ENCODE measurements around the gene SLC52A1.
"Not testable (repeated sequence)": the region's sequence is repeated elsewhere in the genome, so short reads cannot be mapped to it uniquely, and the experiment has no call there.

The SLC52A1 gene

DNA sequence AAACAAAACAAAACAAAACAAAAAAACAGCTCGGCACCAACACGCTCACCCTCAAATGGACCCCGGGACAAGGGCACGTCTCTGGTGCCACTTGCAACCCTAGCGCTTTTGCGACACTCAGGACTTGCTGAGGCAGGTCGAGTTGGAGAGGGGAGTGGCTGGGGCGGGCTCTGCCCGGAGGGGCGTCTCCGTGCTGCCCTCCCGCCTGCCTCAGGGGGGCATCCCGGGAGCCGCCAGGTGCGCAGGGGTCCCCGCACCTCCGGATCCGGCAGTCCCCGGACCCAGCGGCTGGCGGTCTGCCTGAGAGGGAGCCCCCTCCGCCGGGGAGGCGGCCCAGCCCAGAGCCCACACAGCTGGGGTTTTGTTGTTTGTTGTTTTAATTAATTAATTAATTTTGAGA lies at the start of gene SLC52A1:
SLC52A1 (minus strand) TSS at position 112 of the 400 bp plus-strand sequence. CDS start 820 bp downstream, outside the sequence.
- Mint-ChIP-seq H3K27me3 (no peaks in the 10 kb centered on the region), H3K36me3 (ENCODE audit: insufficient read depth) (peaks cover 3% of the 10 kb centered on the region), H3K4me3 (peak within 1 kb of the TSS; percentile 25), H3K27ac (ENCODE audit: low read depth) (peak within 1 kb of the TSS; percentile 41), H3K4me1 (peaks cover 28% of the 10 kb centered on the region), H3K9me3 (no peaks in the 10 kb centered on the region)
- no peak for DNase-seq (ENCODE audit: low spot score in 2 of 2)
- no peak for ATAC-seq (replicated peaks; ENCODE audit: extremely low read depth, poor library complexity, severe bottlenecking)

DNA sequence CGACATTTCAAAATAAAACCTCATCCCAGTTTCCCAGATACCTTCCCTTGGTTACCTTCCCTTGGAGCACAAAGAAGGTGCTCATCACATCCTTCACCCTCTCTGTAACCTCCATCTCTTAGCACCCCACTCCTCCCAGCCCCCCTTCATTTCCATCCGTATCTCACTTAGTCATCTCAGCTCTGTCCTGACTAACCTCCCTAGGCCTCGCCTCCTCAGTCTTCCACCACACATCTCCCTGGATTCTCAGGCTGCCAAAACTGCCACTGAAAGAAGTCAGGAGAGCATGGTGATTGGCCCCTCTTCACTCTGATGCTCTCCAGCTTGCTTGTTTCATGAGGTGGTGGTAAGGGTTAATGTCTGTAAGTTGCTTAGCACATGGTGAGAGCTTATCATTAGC lies 45.4 kb upstream of the SLC52A1 start:
- H3K4me1 Mint-ChIP-seq = peaks cover 34% of the 10 kb centered on the region
- H3K9me3 Mint-ChIP-seq = no peaks in the 10 kb centered on the region
- no peak overlapping the region for H3K27ac Mint-ChIP-seq (ENCODE audit: low read depth)
- peak overlapping the region; percentile 13 for H3K4me3 Mint-ChIP-seq
- H3K27me3 Mint-ChIP-seq = no peaks in the 10 kb centered on the region
- DNase-seq (ENCODE audit: low spot score in 2 of 2) = no peak
- peaks cover 18% of the 10 kb centered on the region for H3K36me3 Mint-ChIP-seq (ENCODE audit: insufficient read depth)
- ATAC-seq (replicated peaks; ENCODE audit: extremely low read depth, poor library complexity, severe bottlenecking) = no peak

DNA sequence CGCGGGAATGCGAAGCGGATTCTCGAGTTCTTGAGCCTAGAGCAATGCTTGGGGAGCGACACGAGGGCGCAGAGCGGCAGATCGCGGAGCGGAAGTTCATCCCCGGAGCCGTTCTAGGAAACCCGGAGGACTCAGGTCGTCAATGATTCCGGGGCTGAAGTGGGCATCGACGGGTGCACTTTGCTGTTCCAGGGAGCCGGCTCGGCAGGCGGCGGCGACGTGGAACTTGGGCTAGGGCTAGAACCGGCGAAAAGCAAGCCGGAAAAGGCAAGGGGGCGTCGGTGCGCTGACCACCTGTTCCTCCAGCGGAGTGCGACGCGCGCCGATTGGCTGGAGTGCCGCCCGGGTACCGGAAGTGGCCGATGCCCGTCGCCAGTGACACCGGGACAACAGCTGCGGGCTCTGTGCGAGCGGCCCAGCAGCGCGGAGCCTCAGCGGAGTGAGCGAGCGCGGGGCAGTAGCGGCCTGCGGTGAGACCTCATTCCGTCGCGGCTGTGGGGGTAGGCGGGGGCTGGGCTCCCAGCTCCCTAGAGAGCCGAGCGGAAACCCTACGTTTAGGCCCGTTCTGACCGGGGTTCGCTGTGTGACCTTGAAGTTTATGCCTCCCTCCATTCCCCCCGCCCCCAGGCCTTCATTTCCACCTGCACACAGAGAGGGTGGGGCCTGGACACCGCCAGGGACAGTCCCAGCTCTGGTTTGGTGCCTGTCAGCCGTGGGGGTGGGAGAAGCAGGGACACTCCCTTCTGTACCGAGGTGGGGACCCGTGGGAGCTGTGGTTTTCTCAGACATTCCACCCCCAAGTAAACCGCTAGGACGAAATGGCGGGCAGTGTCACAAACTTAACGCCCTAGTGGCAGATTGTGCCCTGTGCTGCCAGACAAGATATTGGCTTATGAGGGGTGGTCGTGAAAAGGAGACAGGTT lies 43.1 kb upstream of the SLC52A1 start, which contains the start of gene ZFP3:
ZFP3 (plus strand) TSS at position 362 of the 923 bp plus-strand sequence. CDS start 13,038 bp downstream, outside the sequence.
- H3K36me3 Mint-ChIP-seq (ENCODE audit: insufficient read depth) = peaks cover 15% of the 10 kb centered on the region

DNA sequence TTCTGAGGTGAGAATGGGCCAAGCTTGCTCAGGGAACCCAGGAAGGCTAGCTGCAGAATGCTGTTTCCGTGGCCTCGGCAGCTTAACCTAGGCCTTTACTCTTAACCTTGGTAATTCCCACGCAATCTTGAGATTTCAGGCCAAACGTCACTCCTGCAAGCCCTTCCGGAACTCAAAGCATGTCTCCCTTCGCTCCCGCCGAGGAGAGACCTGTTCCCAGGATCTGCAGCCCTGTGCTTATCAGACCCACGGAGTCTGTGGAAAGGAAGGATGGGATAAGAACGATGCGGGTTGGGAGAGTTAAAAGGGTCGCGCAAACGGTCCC lies 42.5 kb upstream of the SLC52A1 start:
- no peak for DNase-seq (ENCODE audit: low spot score in 2 of 2)
- ATAC-seq (replicated peaks; ENCODE audit: extremely low read depth, poor library complexity, severe bottlenecking) = no peak
- peak overlapping the region; percentile 93 for H3K4me3 Mint-ChIP-seq

More for the DNA sequence above, 43.1 kb upstream of the SLC52A1 start, which contains the start of gene ZFP3:
- H3K27me3 Mint-ChIP-seq = no peaks in the 10 kb centered on the region
- H3K9me3 Mint-ChIP-seq = no peaks in the 10 kb centered on the region
- ATAC-seq (replicated peaks; ENCODE audit: extremely low read depth, poor library complexity, severe bottlenecking) = peak; percentile 73
- peak; percentile 49 to 55 for DNase-seq (ENCODE audit: low spot score in 2 of 2)
- H3K4me3 Mint-ChIP-seq = peak within 1 kb of the TSS; percentile 93
- peak within 1 kb of the TSS; percentile 92 for H3K27ac Mint-ChIP-seq (ENCODE audit: low read depth)
- peaks cover 27% of the 10 kb centered on the region for H3K4me1 Mint-ChIP-seq

DNA sequence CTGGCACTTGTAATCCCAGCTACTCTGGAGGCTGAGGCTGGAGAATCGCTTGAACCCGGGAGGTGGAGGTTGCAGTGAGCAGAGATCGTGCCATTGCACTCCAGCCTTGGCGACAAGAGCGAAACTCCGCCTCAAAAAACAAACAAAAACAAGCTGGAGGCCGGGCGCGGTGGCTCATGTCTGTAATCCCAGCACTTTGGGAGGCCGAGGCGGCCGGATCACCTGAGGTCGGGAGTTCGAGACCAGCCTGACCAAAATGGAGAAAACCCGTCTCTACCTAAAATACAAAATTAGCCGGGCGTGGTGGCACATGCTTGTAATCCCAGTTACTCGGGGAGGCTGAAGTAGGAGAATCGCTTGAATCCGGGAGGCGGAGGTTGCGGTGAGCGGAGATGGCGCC lies 42.0 kb upstream of the SLC52A1 start:
- DNase-seq (ENCODE audit: low spot score in 2 of 2); H3K9me3 Mint-ChIP-seq; ATAC-seq (replicated peaks; ENCODE audit: extremely low read depth, poor library complexity, severe bottlenecking); H3K27me3 Mint-ChIP-seq: not testable (repeated sequence)
- peaks cover 15% of the 10 kb centered on the region for H3K36me3 Mint-ChIP-seq (ENCODE audit: insufficient read depth)
- peaks cover 27% of the 10 kb centered on the region for H3K4me1 Mint-ChIP-seq
- H3K27ac Mint-ChIP-seq (ENCODE audit: low read depth) = peak overlapping the region; percentile 92
- peak overlapping the region; percentile 93 for H3K4me3 Mint-ChIP-seq

More for the DNA sequence above, 42.5 kb upstream of the SLC52A1 start:
- Mint-ChIP-seq H3K36me3 (ENCODE audit: insufficient read depth) (peaks cover 15% of the 10 kb centered on the region), H3K4me1 (peaks cover 27% of the 10 kb centered on the region), H3K27ac (ENCODE audit: low read depth) (peak overlapping the region; percentile 92), H3K9me3 (no peaks in the 10 kb centered on the region), H3K27me3 (no peaks in the 10 kb centered on the region)

DNA sequence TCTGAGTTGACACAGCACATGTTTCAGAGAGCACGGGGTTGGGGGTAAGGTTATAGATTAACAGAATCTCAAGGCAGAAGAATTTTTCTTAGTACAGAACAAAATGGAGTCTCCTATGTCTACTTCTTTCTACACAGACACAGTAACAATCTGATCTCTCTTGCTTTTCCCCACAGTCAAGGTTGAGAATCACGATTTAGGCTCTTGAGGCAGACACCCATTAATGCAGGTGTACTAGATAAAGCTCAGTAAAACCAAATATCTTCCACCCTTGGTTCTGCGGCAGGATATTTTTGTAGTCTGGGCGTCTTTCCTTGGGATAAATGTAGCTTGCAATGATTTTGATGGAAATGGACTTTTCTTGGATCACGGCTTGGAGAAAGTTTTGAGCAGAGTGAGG lies 40.2 kb upstream of the SLC52A1 start:
- H3K27ac Mint-ChIP-seq (ENCODE audit: low read depth); H3K4me3 Mint-ChIP-seq; ATAC-seq (replicated peaks; ENCODE audit: extremely low read depth, poor library complexity, severe bottlenecking); H3K9me3 Mint-ChIP-seq; H3K36me3 Mint-ChIP-seq (ENCODE audit: insufficient read depth); H3K27me3 Mint-ChIP-seq; DNase-seq (ENCODE audit: low spot score in 2 of 2): not testable (repeated sequence)
- H3K4me1 Mint-ChIP-seq = peaks cover 20% of the 10 kb centered on the region

DNA sequence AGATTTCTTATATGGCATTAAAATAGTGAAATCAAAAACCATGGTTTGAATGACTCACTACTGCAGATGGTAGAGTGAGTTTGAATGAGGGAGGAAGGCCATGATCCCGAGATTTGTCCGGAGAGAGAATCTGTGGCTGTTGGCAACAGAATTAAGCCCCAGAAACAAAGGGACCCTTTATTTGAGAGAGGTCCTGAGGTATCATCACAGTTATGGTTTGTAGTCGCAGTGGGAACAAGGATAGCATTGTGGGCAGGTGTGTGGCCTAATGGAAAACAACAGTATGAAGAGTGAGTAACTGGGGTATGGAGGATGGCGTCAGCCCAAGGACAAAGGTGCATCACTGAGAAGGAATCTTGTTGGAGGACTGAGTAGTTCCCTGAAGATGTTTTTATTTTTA lies 34.5 kb upstream of the SLC52A1 start:
- Mint-ChIP-seq H3K4me3 (no peak overlapping the region), H3K27ac (ENCODE audit: low read depth) (no peak overlapping the region), H3K9me3 (no peaks in the 10 kb centered on the region), H3K27me3 (no peaks in the 10 kb centered on the region), H3K36me3 (ENCODE audit: insufficient read depth) (peaks cover 2% of the 10 kb centered on the region), H3K4me1 (no peaks in the 10 kb centered on the region)
- ATAC-seq (replicated peaks; ENCODE audit: extremely low read depth, poor library complexity, severe bottlenecking) (no peak), DNase-seq (ENCODE audit: low spot score in 2 of 2) (no peak)

DNA sequence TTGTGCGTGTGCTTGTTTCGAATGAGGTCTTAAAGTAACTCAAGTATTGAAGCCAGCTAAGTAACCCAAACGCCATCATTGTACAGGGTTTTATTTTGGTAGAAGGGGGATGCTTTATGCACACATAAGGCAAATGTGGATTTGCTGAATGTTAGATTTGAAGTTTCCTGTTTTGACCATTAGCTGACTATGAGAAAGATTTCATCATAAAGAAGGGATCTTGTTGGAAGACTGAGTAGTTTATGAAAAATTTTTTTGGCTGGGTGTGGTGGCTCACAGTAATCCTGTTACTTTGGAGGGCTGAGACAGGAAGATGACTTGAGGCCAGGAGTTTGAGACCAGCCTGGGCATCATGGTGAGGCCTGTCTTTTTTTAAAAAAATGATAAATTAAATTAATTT lies 33.0 kb upstream of the SLC52A1 start:
- no peaks in the 10 kb centered on the region for H3K9me3 Mint-ChIP-seq
- no peaks in the 10 kb centered on the region for H3K4me1 Mint-ChIP-seq
- no peaks in the 10 kb centered on the region for H3K27me3 Mint-ChIP-seq
- peaks cover 2% of the 10 kb centered on the region for H3K36me3 Mint-ChIP-seq (ENCODE audit: insufficient read depth)
- no peak overlapping the region for H3K4me3 Mint-ChIP-seq
- no peak for DNase-seq (ENCODE audit: low spot score in 2 of 2)
- ATAC-seq (replicated peaks; ENCODE audit: extremely low read depth, poor library complexity, severe bottlenecking) = no peak
- no peak overlapping the region for H3K27ac Mint-ChIP-seq (ENCODE audit: low read depth)

DNA sequence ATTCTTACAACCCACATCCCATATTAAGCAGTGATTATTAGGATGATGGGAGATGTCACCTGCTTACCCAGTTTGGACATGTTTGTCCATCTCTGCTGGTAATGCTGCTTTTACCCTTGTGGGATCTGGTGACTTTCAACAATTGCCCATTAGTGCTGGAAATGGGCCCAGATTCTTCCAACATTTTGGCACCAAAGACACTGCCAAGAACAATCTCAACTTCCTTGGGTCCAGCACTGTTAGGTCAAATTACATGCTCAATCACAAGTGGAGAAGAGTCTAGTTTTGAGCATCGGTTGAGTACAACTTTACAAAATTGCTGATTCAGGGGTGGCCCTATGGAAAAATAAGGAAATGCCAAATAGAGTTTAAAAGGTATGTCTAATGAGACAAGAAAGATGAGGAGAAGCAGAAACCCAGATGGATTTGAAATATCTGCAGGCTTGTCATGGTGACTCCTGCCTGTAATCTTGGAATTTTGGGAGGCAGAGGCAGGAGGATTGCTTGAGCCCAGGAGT lies 30.1 kb upstream of the SLC52A1 start:
- ATAC-seq (replicated peaks; ENCODE audit: extremely low read depth, poor library complexity, severe bottlenecking) (no peak), DNase-seq (ENCODE audit: low spot score in 2 of 2) (no peak)
- H3K9me3 Mint-ChIP-seq = no peaks in the 10 kb centered on the region
- H3K4me3 Mint-ChIP-seq = no peak overlapping the region
- H3K4me1 Mint-ChIP-seq = no peaks in the 10 kb centered on the region
- no peaks in the 10 kb centered on the region for H3K27me3 Mint-ChIP-seq
- H3K36me3 Mint-ChIP-seq (ENCODE audit: insufficient read depth) = no peaks in the 10 kb centered on the region
- no peak overlapping the region for H3K27ac Mint-ChIP-seq (ENCODE audit: low read depth)

DNA sequence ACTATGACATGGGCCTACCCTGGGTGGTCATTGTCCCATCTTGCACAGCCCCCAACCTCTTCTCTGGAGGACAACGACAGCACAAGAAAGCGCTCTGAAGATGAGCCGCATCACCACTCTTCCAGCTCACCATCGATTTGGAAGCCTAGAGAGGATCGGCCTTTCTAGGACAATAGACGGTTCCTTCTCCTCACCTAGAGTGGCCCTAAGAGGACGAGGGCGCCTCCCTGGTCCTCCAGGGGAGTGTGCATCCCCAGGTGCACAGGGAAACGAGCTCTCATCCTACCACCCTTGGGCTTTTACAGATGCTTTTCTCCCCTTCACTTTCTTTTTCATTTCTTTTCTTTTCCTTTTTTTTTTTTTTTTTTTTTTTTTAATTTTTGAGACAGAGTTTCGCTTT lies 20.3 kb upstream of the SLC52A1 start:
- DNase-seq (ENCODE audit: low spot score in 2 of 2) = no peak
- no peak overlapping the region for H3K4me3 Mint-ChIP-seq
- no peak for ATAC-seq (replicated peaks; ENCODE audit: extremely low read depth, poor library complexity, severe bottlenecking)
- H3K4me1 Mint-ChIP-seq = peaks cover under 1% of the 10 kb centered on the region
- no peaks in the 10 kb centered on the region for H3K27me3 Mint-ChIP-seq
- H3K27ac Mint-ChIP-seq (ENCODE audit: low read depth) = no peak overlapping the region
- peaks cover 1% of the 10 kb centered on the region for H3K36me3 Mint-ChIP-seq (ENCODE audit: insufficient read depth)
- no peaks in the 10 kb centered on the region for H3K9me3 Mint-ChIP-seq

DNA sequence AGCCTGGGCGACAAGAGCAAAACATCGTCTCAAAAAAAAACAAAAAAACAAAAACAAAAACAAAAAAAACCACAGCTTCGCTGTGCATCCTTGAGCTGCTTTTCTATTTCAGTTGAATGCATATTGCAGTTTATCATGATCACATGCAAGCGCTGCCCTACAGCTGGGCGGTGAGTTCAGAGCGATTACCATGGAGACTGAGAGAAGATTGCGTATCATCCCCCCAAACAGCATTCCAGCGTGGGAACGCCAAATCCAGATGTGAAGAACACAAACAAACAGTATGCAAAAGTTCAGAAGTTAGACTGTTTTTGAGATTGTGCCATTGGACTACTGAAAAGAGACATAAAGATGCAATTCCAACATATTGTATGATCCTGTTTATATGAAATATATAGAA lies 15.1 kb upstream of the SLC52A1 start:
- Mint-ChIP-seq H3K36me3 (ENCODE audit: insufficient read depth) (peaks cover 5% of the 10 kb centered on the region), H3K4me1 (peaks cover 26% of the 10 kb centered on the region), H3K4me3 (no peak overlapping the region), H3K27ac (ENCODE audit: low read depth) (peak overlapping the region; percentile 97), H3K27me3 (no peaks in the 10 kb centered on the region), H3K9me3 (no peaks in the 10 kb centered on the region)
- ATAC-seq (replicated peaks; ENCODE audit: extremely low read depth, poor library complexity, severe bottlenecking) (no peak), DNase-seq (ENCODE audit: low spot score in 2 of 2) (no peak)

DNA sequence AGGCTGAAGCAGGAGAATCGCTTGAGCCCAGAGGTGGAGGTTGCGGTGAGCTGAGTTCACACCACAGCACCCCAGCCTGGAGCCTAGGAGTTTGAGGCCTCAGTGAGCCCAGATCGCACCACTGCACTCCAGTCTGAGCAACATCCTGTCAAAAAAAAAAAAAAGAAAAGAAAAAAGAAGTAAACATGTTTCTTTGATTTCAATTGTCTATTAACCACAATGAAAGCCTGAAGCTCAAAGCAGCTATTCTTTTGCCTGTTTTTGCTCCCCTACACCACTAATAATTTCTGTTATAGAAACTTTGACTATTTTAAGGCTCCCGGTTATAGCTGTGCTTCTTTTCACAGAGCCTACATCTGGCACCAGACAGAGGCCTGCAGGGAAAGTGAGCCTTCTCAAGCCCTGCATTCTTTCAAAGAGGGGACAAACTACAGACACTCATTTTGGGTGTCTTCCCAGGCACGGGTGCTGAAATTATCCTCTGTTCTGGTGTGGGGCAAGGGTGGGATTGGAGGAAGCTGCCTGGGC lies 14.2 kb upstream of the SLC52A1 start:
- H3K36me3 Mint-ChIP-seq (ENCODE audit: insufficient read depth) = peaks cover 5% of the 10 kb centered on the region
- H3K4me1 Mint-ChIP-seq = peaks cover 34% of the 10 kb centered on the region
- peak; percentile 99 for ATAC-seq (replicated peaks; ENCODE audit: extremely low read depth, poor library complexity, severe bottlenecking)
- H3K27me3 Mint-ChIP-seq = no peaks in the 10 kb centered on the region
- peak overlapping the region; percentile 63 for H3K4me3 Mint-ChIP-seq
- no peaks in the 10 kb centered on the region for H3K9me3 Mint-ChIP-seq
- peak overlapping the region; percentile 97 for H3K27ac Mint-ChIP-seq (ENCODE audit: low read depth)
- DNase-seq (ENCODE audit: low spot score in 2 of 2) = peak; percentile 35 to 84

DNA sequence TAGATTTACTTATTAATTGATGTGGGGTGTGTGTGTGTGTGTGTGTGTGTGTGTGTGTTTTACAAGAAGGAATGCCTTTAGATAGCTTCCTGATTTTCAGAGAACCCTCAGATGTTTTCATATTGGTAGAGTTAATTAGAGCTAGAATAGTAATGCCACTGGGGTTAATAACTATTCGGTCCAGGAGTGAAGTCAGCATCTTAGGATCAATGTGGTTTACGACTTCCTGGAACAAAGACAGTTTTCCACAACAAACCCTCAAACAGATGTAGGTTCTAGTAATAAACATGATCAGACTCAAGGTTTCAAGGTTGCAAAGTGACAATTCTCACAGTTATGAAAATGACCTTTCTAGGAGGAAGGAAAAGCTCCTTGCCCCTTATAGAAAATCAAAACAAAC lies 12.2 kb upstream of the SLC52A1 start:
- Mint-ChIP-seq H3K4me1 (peaks cover 50% of the 10 kb centered on the region), H3K4me3 (peak overlapping the region; percentile 16)
- no peak for ATAC-seq (replicated peaks; ENCODE audit: extremely low read depth, poor library complexity, severe bottlenecking)

More for the DNA sequence above, 12.2 kb upstream of the SLC52A1 start:
- DNase-seq (ENCODE audit: low spot score in 2 of 2) = no peak
- H3K9me3 Mint-ChIP-seq = no peaks in the 10 kb centered on the region
- peaks cover 7% of the 10 kb centered on the region for H3K36me3 Mint-ChIP-seq (ENCODE audit: insufficient read depth)
- no peaks in the 10 kb centered on the region for H3K27me3 Mint-ChIP-seq
- H3K27ac Mint-ChIP-seq (ENCODE audit: low read depth) = peak overlapping the region; percentile 41
